ENCODE measurements around the gene TTN.

TTN gene

DNA sequence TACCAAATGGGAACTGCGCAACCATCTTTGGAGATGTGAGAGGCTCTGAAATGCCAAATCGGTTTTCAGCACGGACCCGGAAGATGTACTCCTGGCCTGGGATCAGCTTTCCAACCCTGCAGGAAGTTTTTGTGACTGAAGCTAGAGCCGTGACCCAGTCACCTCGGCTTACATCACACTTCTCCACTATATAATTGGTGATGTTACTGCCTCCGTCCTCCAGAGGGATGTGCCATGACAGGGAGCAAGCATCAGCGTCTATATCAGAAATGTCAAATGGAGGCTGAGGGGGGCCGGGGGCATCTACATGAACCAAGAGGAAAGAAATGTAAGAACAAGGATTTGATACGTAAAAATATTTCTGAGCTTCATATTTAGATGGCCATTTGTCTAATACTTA lies 222.6 kb downstream of the TTN start:
- DNase-seq (ENCODE audit: low read depth) = no peak
- no peak overlapping the region for H3K4me3 ChIP-seq (ENCODE audit: low read length)
- TF ChIP-seq, protein P1, sequence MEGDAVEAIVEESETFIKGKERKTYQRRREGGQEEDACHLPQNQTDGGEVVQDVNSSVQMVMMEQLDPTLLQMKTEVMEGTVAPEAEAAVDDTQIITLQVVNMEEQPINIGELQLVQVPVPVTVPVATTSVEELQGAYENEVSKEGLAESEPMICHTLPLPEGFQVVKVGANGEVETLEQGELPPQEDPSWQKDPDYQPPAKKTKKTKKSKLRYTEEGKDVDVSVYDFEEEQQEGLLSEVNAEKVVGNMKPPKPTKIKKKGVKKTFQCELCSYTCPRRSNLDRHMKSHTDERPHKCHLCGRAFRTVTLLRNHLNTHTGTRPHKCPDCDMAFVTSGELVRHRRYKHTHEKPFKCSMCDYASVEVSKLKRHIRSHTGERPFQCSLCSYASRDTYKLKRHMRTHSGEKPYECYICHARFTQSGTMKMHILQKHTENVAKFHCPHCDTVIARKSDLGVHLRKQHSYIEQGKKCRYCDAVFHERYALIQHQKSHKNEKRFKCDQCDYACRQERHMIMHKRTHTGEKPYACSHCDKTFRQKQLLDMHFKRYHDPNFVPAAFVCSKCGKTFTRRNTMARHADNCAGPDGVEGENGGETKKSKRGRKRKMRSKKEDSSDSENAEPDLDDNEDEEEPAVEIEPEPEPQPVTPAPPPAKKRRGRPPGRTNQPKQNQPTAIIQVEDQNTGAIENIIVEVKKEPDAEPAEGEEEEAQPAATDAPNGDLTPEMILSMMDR (conservative IDR thresholded peaks at IDR 0.05; ENCODE audit: low read depth, low read length) = no peak

GRCh38 chr2:178579006-178579405 lies 228.2 kb downstream of the TTN start:
- DNase-seq (ENCODE audit: low read depth) = no peak
- TF ChIP-seq, protein P1 (conservative IDR thresholded peaks at IDR 0.05; ENCODE audit: low read depth, low read length) = no peak
- H3K4me3 ChIP-seq (ENCODE audit: low read length) = no peak overlapping the region

DNA sequence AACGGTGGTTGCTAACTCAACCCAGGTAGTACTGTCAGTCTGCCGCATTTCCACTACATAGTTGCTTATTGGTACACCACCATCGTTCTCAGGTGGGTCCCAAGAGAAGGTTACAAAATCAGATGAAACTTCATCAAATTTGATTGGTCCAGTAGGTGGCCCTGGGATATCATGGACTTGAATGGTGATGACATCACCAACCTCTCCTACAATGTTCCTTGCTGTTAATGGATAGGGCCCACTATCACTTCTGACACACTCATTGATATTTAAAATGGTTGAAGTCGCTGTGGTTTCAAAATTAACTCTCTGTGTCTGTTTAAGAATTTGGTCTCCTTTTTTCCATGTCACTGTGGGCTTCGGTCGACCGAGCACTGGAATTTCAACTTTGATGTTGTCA lies 232.4 kb downstream of the TTN start:
- H3K4me3 ChIP-seq (ENCODE audit: low read length) = no peak overlapping the region
- TF ChIP-seq, protein P1 (conservative IDR thresholded peaks at IDR 0.05; ENCODE audit: low read depth, low read length) = no peak
- no peak for DNase-seq (ENCODE audit: low read depth)

DNA sequence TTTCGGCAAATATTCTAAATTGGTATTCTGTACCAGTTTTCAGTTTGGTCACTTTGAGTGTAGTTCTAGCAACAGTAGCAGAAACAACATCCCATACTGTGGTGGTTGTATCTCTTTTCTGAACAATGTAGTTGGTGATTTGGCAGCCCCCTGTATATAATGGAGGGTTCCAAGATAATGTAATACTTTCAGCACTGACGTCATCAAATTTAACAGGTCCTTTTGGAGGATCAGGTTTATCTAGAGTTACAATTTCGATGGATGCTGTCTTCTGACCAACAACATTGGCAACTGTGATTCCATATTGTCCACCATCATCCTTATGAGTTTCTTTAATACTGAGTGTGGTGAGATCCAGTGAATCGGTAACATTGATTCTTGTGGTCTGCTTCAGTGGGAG lies 239.0 kb downstream of the TTN start:
- no peak for DNase-seq (ENCODE audit: low read depth)
- TF ChIP-seq, protein P1 (conservative IDR thresholded peaks at IDR 0.05; ENCODE audit: low read depth, low read length) = no peak

GRCh38 chr2:178553047-178553446 lies 254.2 kb downstream of the TTN start:
- TF ChIP-seq, protein P1 (conservative IDR thresholded peaks at IDR 0.05; ENCODE audit: low read depth, low read length) = no peak
- no peak for DNase-seq (ENCODE audit: low read depth)
- no peak overlapping the region for H3K4me3 ChIP-seq (ENCODE audit: low read length)

More for the DNA sequence above, 239.0 kb downstream of the TTN start:
- no peak overlapping the region for H3K4me3 ChIP-seq (ENCODE audit: low read length)

DNA sequence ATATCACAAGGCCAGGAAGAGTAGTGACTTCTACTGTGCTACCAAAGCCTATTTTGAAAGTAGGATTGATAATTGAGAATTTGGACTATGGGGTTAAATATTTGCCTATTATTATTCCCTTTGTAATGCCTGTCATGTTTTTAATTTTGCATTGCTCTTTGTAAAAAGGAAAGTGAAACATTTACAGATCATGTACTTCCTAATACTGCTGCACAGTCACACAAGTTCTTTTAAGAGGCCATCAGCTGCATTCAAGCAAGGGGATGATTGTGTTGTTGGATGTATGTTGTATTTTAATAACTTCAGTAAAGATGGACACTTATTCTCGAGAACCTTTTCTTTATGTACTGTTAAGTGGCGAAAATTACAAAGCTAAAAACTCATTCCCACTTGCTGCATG lies 256.9 kb downstream of the TTN start:
- no peak for DNase-seq (ENCODE audit: low read depth)
- H3K4me3 ChIP-seq (ENCODE audit: low read length) = no peak overlapping the region
- TF ChIP-seq, protein P1 (conservative IDR thresholded peaks at IDR 0.05; ENCODE audit: low read depth, low read length) = no peak

DNA sequence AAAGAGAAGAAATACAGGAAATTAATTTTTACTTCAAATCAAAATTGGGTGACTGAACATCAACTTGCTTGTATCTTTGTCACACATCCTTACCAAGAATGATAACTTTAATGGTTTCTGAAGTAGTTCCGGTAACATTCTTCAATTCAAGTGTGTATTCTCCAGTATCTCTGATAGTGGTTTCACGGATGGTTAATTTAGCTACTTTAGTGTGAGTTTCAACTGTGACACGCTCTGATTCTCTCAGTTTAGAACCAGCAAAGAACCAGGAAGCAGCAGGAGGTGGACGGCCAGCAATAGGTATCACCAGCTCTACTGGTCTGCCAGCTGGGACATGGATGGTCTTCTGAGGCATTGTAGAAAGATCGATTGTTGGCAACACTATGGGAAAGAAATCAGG lies 264.7 kb downstream of the TTN start:
- H3K4me3 ChIP-seq (ENCODE audit: low read length) = no peak overlapping the region
- TF ChIP-seq, protein P1 (conservative IDR thresholded peaks at IDR 0.05; ENCODE audit: low read depth, low read length) = no peak
- DNase-seq (ENCODE audit: low read depth) = no peak
